Measurements from ENCODE around the gene NCKAP5.

DNA sequence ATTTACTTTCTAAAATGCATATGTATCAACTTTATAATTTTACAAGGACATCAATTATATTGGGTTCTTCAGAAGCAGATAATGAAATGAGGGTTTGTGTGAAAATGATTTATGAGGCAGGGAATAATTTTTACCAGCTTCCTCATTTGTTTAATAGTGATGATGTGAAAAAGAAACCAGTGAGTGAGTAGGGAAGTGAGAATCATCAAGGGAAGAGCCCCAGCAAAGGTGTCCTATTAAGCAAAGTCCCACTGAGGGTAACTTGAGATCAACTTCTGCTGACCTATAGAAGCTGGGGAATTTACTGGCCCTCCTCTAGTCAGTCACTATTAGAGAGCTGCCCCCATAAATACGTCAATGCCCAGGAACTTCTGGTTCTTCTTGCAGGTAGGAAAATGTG, 631.5 kb downstream of the NCKAP5 start:
- TF ChIP-seq EZH2phosphoT487 (IDR thresholded peaks at IDR 0.05; ENCODE audit: insufficient read depth, low read depth), result no peak
- TF ChIP-seq EZH2 (IDR thresholded peaks at IDR 0.05; ENCODE audit: insufficient read depth, poor library complexity, severe bottlenecking), result no peak

Measured in GM23248 (cell line).